Measurements from ENCODE around the gene E2F6.
A peak's percentile ranks its signal among the peaks of the same experiment; 100 is the strongest.
"Not testable (repeated sequence)": the region's sequence is repeated elsewhere in the genome, so short reads cannot be mapped to it uniquely, and the experiment has no call there.

The E2F6 gene

DNA sequence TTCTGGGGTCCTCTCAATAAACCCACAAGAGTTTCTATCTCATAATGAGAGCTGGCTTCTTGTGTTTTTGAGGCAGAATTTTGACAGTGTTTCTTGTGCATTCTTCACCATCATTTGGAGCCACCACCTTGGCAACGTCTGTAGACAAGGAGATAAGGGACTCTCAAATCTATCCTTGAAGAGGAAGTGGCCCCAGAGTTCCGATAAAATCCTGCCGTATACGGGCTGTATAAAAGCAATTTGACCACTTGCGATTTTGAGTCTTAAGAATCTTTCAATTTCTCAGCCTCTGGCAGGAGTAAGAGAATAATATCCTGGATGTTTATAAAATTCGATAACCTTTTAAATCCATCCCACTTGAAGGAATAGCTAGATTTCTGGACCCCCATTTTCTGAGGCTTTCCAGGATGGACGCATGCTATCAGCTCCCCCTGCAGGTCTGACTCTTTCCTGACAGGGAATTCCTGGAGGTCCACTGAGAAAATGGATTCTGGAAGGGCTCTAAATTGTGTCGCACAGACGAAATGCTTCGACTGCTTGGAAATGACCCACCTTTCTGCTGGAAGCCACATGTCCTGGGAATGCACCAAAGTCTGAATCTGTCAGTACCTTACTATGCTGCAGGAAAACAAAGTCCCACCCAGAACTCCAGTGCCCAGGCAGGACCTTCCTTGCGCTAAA lies 54.1 kb downstream of the E2F6 start:
- peak; percentile 3 for DNase-seq

- no peak for DNase-seq
Measured at GRCh38 chr2:11411244-11411643, 54.7 kb downstream of the E2F6 start.

DNA sequence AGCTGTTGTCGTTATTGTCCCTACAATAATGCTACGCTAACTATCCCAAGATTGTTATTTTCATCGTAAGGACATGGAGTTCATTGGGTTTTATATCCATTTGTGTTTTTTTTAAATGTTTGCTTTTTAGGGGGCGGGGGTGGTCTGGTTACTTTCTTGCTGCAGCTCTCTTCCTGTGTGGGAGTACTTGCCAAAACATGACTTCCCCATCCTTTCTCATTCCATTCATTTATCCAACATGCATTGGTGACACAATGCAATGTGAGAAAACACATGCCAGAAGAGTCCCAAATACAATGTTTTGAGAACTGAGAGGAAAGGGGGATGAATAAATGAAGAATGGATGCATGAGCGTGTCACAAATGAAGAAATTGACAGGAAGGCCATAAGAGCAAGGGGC lies 55.9 kb downstream of the E2F6 start:
- DNase-seq = no peak

GRCh38 chr2:11409572-11409959 lies 56.4 kb downstream of the E2F6 start:
- DNase-seq = no peak

DNA sequence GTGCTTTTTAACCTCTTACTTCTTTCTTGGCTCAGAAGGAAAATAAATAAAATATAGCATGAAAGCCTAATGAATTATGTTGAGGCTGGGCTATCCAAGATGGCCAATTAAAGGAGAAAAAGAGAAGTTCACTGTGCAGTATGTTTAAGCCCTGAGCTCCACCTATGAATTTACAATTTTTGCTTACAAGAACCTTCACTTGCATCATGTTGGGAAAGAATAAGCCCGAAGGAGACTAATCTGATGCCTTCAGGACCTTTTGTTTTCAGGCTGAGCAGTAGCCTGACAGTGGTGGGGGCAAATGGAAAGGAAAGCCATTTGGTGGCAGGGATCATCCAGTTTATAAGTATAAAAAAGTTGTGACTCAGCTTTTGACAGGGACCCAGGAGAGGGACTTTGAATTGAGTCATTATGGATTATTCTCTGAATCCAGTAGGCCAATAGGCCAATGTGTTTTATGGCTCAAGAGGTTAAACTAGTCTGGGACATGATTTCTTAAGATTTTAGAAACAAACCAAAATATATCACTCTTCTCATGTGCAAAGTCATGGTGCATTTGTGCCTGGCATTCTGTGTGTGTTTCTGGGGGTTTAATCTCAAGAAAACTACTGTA lies 56.9 kb downstream of the E2F6 start:
- DNase-seq = no peak

DNA sequence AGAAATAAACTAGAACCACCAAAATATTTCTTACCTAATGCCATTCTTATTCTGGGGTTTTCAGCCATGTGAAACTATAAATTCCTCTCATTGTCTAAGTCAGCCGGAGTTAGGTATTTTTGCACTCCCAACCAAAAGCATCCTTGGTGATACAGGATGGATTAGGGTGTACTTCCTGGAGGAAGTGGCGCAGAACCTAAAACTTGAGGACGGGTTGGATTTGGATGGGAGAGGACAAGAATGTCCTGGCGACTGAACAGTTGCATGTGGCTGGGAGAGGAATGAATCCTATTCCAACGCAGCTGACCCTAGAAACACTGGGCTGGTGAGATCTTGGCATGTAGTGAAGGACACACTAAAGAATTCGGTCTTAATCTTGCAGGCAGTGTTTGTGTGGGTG lies 58.5 kb downstream of the E2F6 start:
- no peak for DNase-seq

- no peak for DNase-seq
Measured at GRCh38 chr2:11406958-11407381, 59.0 kb downstream of the E2F6 start.

- DNase-seq = no peak
Measured at GRCh38 chr2:11406267-11406957, 59.5 kb downstream of the E2F6 start.

DNA sequence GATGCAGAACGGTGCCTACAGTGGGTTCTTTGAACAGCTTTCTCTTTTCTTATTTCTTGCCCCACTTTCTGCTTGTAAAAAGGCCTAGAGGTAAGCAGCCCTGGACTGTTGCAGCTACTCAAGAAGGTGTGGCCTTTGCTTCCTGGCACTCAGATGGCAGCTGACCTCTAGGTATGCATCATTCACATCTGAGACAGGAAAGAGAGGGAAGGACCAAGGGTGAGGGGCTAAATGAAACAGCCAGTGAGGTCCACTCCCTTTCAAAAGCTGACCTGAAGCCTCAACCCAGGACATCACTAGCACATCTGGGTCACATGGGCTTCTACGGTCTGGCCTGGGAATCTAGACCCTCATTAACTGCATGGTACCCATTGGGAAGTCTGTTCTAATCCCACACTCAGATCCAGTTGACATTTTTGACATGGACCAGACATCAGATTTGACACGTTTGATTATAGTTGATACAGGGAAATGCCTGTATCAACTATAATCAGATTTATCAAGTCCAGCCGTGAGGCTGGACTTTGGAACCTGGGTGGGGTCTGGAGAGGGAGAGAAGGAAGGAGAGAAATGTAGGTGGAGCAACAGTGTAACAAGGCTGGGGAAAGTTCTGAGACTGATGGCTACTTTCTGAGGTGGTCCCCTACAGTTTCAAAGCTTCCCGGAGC lies 60.2 kb downstream of the E2F6 start:
- no peak for DNase-seq

GRCh38 chr2:11405074-11405406 lies 60.9 kb downstream of the E2F6 start:
- DNase-seq = not testable (repeated sequence)

DNA sequence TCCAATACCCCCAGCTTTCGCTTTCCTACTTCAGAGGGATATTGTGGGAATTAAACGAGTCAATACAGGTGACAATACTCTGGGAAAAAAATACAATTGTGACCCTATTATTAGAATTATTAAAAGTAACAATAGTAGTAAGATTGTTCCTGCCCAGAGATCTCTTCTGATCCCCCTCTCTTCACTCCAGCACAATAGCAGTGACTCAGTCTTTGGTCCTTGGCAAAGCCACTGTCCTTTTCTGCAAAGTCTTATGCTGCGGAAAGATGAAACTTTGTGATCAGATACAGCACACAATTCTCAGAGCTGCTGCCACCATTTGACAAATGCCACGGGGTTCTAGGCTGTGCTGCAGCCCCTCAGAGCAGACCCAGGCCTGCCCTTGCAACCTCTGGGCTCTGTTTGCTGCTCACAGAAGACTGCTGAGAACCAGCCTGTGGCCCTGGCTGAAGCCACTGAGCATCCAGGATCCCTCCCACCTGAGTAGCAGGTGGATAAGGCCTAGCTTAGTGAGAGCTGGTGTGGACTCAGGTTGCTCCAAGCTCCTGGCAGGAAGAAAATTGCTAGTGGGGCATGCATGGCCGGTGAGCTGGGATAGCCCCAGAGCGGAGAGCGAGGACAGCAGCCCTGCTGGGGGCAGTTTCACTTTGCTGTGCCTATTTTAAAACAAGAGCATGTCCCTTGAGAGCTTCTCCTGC lies 61.4 kb downstream of the E2F6 start:
- no peak for DNase-seq

GRCh38 chr2:11402436-11402835 lies 63.5 kb downstream of the E2F6 start:
- DNase-seq = no peak

- no peak for DNase-seq
Measured at GRCh38 chr2:11399438-11399762, 66.6 kb downstream of the E2F6 start.

DNA sequence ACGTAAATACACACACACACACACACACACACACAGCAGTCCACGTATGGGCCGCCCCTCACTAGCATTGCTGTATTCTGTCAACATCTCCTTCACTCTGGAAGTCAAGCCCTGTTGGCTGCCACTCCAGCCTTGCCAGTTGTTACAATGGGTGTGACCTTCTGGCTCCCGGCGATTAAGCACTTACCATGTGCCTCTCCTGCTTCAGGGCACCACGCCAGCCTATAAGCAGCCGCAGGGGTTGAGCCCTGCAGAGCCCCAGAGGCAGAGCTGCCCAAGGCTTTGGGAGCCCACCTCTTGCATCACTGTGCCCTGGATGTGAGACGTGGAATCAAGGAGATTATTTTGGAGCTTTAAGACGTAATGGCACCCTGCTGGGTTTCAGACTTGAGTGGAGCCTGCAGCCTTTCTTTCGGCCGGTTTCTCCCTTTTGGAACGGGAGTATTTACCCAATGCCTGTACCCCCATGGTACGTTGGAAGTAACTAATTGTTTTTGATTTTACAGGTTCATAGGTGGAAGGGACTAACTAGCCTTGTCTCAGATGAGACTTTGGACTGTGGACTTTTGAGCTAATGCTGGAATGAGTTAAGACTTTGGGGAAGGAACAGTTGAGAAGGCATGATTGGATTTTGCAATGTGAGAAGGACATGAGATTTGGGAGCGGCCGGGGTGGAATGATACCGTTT lies 67.1 kb downstream of the E2F6 start:
- DNase-seq = peak; percentile 59

DNA sequence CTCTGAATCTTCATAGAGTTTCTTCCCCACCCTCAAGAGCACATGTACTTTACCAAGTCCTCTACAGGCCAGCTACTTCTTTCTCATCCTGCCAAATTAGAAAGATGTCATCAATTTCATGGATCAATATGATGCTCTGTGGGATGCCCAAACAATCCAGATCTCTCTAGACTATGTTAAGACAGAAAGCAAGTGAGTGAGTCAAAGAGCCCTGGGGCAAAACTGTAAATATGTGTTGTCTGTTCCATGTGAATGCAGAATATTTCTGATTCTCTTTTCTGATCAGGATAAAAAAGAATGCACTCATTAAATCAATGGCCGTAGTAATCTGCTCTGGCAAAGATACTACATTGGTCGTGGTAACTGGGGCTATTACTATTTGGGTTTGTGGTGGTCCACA lies 68.4 kb downstream of the E2F6 start:
- DNase-seq = no peak

- DNase-seq = peak; percentile 13
Measured at GRCh38 chr2:11396467-11397445, 69.2 kb downstream of the E2F6 start.

DNA sequence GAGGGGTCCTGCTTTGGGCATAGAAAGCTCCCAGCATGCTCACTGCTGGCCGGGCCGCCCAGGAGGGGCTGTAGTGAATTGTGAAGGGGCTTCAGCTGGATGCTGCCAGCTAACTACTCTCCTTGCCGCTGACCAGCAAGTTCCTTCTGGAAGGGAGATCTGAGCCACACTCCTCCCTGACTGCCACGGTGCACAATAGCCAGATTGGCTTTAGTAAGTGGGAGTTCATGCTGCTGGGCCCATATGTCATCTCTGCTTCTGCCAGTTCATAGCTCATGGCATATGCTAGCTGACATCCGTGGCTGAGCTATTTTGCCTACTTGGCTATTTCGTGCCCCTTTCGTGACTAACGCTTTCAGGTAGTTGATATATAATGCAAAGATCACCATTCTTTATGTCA lies 69.9 kb downstream of the E2F6 start:
- no peak for DNase-seq

DNA sequence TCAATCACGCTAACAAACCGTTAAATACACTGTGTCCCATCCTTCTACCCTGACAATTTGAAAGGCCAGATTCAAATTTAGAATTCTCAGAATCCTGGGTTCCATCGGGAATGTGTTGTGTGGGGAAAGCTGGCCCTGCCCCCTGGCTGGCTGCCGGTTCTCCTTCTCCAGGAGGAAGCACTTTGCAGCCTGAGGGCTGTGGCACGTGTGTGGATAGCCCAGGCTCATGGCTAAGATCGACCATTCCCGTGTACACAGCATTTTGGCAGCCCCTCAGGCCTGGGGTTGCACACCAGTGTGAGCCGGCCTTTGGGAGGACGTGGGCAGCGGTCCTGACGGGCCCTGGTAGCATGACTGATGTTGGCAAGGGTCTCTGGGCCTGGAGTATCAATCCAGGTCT lies 70.6 kb downstream of the E2F6 start:
- no peak for DNase-seq

Measured in NCI-H1092 (cell line).